Activated T-helper 9 cell treated with anti-CD3 and anti-CD28 coated beads, Interleukin-2, amount 50 U/mL, for 16 hours (primary cell): ENCODE results near the gene OR9A2.
"Not testable (repeated sequence)": the region's sequence is repeated elsewhere in the genome, so short reads cannot be mapped to it uniquely, and the experiment has no call there.

Experiments used
- DNase-seq: peaks from one replicate; pipeline ENCODE4 v3.0.0-alpha.2; 2020; ENCODE audit warnings: low read depth

OR9A2 gene

GRCh38 chr7:143018931-143019330 lies 8.0 kb downstream of the OR9A2 start:
- no peak for DNase-seq

- no peak for DNase-seq
These were observed 9.9 kb downstream of the OR9A2 start for GRCh38 chr7:143016996-143017395.

GRCh38 chr7:143015926-143016490 lies 10.9 kb downstream of the OR9A2 start:
- DNase-seq = no peak

GRCh38 chr7:143015084-143015483 lies 11.8 kb downstream of the OR9A2 start:
- no peak for DNase-seq

GRCh38 chr7:143013893-143014292 lies 13.0 kb downstream of the OR9A2 start:
- no peak for DNase-seq

- no peak for DNase-seq
These were observed 13.5 kb downstream of the OR9A2 start for GRCh38 chr7:143013473-143013872.

- no peak for DNase-seq
These were observed 14.5 kb downstream of the OR9A2 start for GRCh38 chr7:143012409-143012808.

- no peak for DNase-seq
These were observed 14.9 kb downstream of the OR9A2 start for GRCh38 chr7:143012001-143012400.

GRCh38 chr7:143008007-143008901 lies 18.7 kb downstream of the OR9A2 start:
- peak; percentile 71 for DNase-seq

GRCh38 chr7:143005632-143006260 lies 21.2 kb downstream of the OR9A2 start:
- DNase-seq = no peak

- no peak for DNase-seq
These were observed 23.4 kb downstream of the OR9A2 start for GRCh38 chr7:143003393-143004051.

GRCh38 chr7:143002898-143003297 lies 24.0 kb downstream of the OR9A2 start:
- DNase-seq = no peak

- no peak for DNase-seq
These were observed 24.8 kb downstream of the OR9A2 start for GRCh38 chr7:143002106-143002505.

GRCh38 chr7:143000648-143001047 lies 26.3 kb downstream of the OR9A2 start:
- DNase-seq = no peak

- DNase-seq = no peak
These were observed 27.1 kb downstream of the OR9A2 start for GRCh38 chr7:142999793-143000192.

- DNase-seq = no peak
These were observed 28.0 kb downstream of the OR9A2 start for GRCh38 chr7:142998966-142999365.

GRCh38 chr7:142997456-142997989 lies 29.4 kb downstream of the OR9A2 start:
- no peak for DNase-seq

GRCh38 chr7:142992427-142992826 lies 34.5 kb downstream of the OR9A2 start:
- no peak for DNase-seq

- DNase-seq = no peak
These were observed 42.6 kb downstream of the OR9A2 start for GRCh38 chr7:142984297-142984696.

- no peak for DNase-seq
These were observed 43.1 kb downstream of the OR9A2 start for GRCh38 chr7:142983825-142984224.

GRCh38 chr7:142978402-142978801 lies 48.5 kb downstream of the OR9A2 start:
- DNase-seq = not testable (repeated sequence)
